ENCODE data around the gene MICALL1.

DNA sequence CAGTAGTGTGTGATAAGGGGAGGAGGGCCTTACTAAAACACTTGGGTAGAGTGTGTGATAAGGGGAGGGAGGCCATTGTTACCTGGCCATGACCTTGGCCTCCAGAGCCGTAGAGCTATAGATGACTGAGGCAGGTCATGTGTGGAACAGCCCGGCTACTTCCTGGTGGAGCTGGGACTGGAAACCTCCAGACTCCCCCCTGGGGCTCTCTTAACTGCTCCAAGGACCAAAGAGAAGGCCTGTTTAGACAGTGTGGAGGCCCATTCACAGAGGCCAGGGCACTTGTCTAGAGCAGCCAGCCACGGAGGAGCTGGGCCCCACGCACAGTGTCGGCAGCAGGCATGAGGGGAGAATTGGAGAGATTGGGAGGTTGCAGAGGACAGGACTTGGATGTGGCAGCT is 12.5 kb upstream of the MICALL1 start:
- TF ChIP-seq, protein P1, sequence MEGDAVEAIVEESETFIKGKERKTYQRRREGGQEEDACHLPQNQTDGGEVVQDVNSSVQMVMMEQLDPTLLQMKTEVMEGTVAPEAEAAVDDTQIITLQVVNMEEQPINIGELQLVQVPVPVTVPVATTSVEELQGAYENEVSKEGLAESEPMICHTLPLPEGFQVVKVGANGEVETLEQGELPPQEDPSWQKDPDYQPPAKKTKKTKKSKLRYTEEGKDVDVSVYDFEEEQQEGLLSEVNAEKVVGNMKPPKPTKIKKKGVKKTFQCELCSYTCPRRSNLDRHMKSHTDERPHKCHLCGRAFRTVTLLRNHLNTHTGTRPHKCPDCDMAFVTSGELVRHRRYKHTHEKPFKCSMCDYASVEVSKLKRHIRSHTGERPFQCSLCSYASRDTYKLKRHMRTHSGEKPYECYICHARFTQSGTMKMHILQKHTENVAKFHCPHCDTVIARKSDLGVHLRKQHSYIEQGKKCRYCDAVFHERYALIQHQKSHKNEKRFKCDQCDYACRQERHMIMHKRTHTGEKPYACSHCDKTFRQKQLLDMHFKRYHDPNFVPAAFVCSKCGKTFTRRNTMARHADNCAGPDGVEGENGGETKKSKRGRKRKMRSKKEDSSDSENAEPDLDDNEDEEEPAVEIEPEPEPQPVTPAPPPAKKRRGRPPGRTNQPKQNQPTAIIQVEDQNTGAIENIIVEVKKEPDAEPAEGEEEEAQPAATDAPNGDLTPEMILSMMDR (conservative IDR thresholded peaks at IDR 0.05): no peak
- TF ChIP-seq ZFX (IDR thresholded peaks at IDR 0.05): no peak
